A549 (cell line): ENCODE measurements around the gene HMGN1. TPM values are rescaled to one million over a fixed set of nuclear protein-coding genes. Genes with fewer than 3 reads are reported as not detected.

Experiments
- ATAC-seq, 2 experiments: fragments of 200-7000 bp in 1 of 2; fragments of >200 bp in 1 of 2; cut with Nextera tagmentation in 1 of 2; cut with Tn5 transposase in 1 of 2; 3 replicates each; pipeline versions ENCODE4 v1.8.0 to v1.9.1; 2018 to 2020; ENCODE audit warnings: mild to moderate bottlenecking in 1 of 2, moderate library complexity in 1 of 2
- CTCF ChIA-PET: fragments of 300-600 bp; sonication (Branson Sonifier 250); formaldehyde crosslinking; extraction: SDS; loops from one replicate; lab custom pipeline; 2021; ENCODE audit warnings: antibody characterized with exemption, inconsistent platforms; lab: Yijun Ruan, JAX
- POLR2A ChIA-PET: fragments of 350-600 bp; formaldehyde crosslinking; extraction: SDS; loops from one replicate; lab custom pipeline; 2021; ENCODE audit warnings: antibody characterized with exemption, inconsistent platforms; lab: Yijun Ruan, JAX
- DNase-seq, 2 experiments: peaks; one replicate each; pipeline versions ENCODE4 v3.0.0 to v3.0.0-alpha.2; 2011 to 2016; ENCODE audit warnings: low read depth in 1 of 2, low spot score in 1 of 2
- FAIRE-seq: peaks from 2 replicates; lab custom pipeline; 2011; peaks lifted over from hg19 to GRCh38; lab: Jason Lieb, UNC
- H3K27ac ChIP-seq, 2 experiments: fragments of >200 bp; sonication (Bioruptor Twin); formaldehyde crosslinking; 3 replicates each; pipeline ENCODE4 v1.5.1; 2016 to 2017
- H3K4me1 ChIP-seq: fragments of >200 bp; sonication (Bioruptor Twin); formaldehyde crosslinking; 3 replicates; pipeline ENCODE4 v1.6.1; 2016
- H3K4me2 ChIP-seq: fragments of >200 bp; sonication (Bioruptor Twin); formaldehyde crosslinking; 3 replicates; pipeline ENCODE4 v1.6.1; 2016
- H3K4me3 ChIP-seq: fragments of >200 bp; sonication (Bioruptor Twin); formaldehyde crosslinking; 3 replicates; pipeline ENCODE4 v1.5.1; 2016
- H3K9me3 ChIP-seq: fragments of >200 bp; sonication (Bioruptor Twin); formaldehyde crosslinking; 3 replicates; pipeline ENCODE4 v1.6.1; 2016
- BHLHE40 ChIP-seq: IDR thresholded peaks from 2 replicates; pipeline ENCODE4 v1.6.1; 2012; ENCODE audit warnings: low read depth, low read length, inconsistent platforms
- CBX2 ChIP-seq: fragments of 200-600 bp; sonication (generic); IDR thresholded peaks from 2 replicates; pipeline ENCODE4 v1.6.1; 2016; ENCODE audit warnings: low read depth, mild to moderate bottlenecking, borderline replicate concordance
- CBX8 ChIP-seq: fragments of 200-600 bp; sonication (generic); IDR thresholded peaks from 2 replicates; pipeline ENCODE4 v1.6.1; 2016
- CEBPB ChIP-seq, 2 experiments: fragments of >200 bp in 1 of 2; sonication (Bioruptor Twin) in 1 of 2; formaldehyde crosslinking in 1 of 2; IDR thresholded peaks; 2 replicates each; pipeline ENCODE4 v1.6.1; 2012 to 2016
- CHD4 ChIP-seq: fragments of 200-600 bp; sonication (generic); IDR thresholded peaks from 2 replicates; pipeline ENCODE4 v1.6.1; 2016; ENCODE audit warnings: antibody characterized with exemption, mild to moderate bottlenecking, borderline replicate concordance
- EHF ChIP-seq: fragments of 250-450 bp; sonication (Bioruptor Pico); IDR thresholded peaks from 2 replicates; pipeline ENCODE4 v1.5.0; 2020; ENCODE audit warnings: mild to moderate bottlenecking
- FOSB ChIP-seq: fragments of 250-450 bp; sonication (Bioruptor Pico); IDR thresholded peaks from 2 replicates; pipeline ENCODE4 v1.5.0; 2020; ENCODE audit warnings: mild to moderate bottlenecking, moderate library complexity
- GATA3 ChIP-seq: IDR thresholded peaks from 2 replicates; pipeline ENCODE4 v1.6.1; 2012; ENCODE audit warnings: borderline replicate concordance
- HDAC2 ChIP-seq: fragments of 200-600 bp; sonication (generic); IDR thresholded peaks from 2 replicates; pipeline ENCODE4 v1.6.1; 2016
- HEYL ChIP-seq: fragments of 250-450 bp; sonication (Bioruptor Pico); IDR thresholded peaks from 2 replicates; pipeline ENCODE4 v1.8.0; 2021; ENCODE audit warnings: mild to moderate bottlenecking, moderate library complexity
- HOXB13 ChIP-seq: fragments of 250-450 bp; sonication (Bioruptor Pico); IDR thresholded peaks from 2 replicates; pipeline ENCODE4 v1.5.0; 2020; ENCODE audit warnings: low read depth, mild to moderate bottlenecking, moderate library complexity
- JUN ChIP-seq, 2 experiments: fragments of >200 bp; sonication (Bioruptor Twin); formaldehyde crosslinking; IDR thresholded peaks; 2 replicates in 1 of 2; 3 replicates in 1 of 2; pipeline ENCODE4 v1.6.1; 2016 to 2017
- KDM1A ChIP-seq: fragments of 200-600 bp; sonication (generic); IDR thresholded peaks from 2 replicates; pipeline ENCODE4 v1.6.1; 2016; ENCODE audit warnings: low read depth, mild to moderate bottlenecking
- MAZ ChIP-seq: fragments of 150-350 bp; IDR thresholded peaks from 2 replicates; pipeline ENCODE4 v1.6.1; 2014; ENCODE audit warnings: antibody characterized with exemption, low read depth, low read length, borderline replicate concordance
- NPAS2 ChIP-seq: fragments of 250-450 bp; sonication (Bioruptor Pico); IDR thresholded peaks from 2 replicates; pipeline ENCODE4 v1.8.0; 2022; ENCODE audit warnings: mild to moderate bottlenecking, moderate library complexity, borderline replicate concordance
- PHF8 ChIP-seq: fragments of 200-600 bp; sonication (generic); IDR thresholded peaks from 2 replicates; pipeline ENCODE4 v1.6.1; 2016; ENCODE audit warnings: low read depth, mild to moderate bottlenecking, antibody characterized with exemption, moderate library complexity, borderline replicate concordance
- POLR2A ChIP-seq: IDR thresholded peaks from 2 replicates; pipeline ENCODE4 v1.6.1; 2012; ENCODE audit warnings: mild to moderate bottlenecking, low read length
- RARB ChIP-seq: fragments of 250-450 bp; sonication (Bioruptor Pico); IDR thresholded peaks from 2 replicates; pipeline ENCODE4 v1.8.0; 2021; ENCODE audit warnings: mild to moderate bottlenecking, moderate library complexity
- RNF2 ChIP-seq: fragments of 200-600 bp; sonication (generic); IDR thresholded peaks from 2 replicates; pipeline ENCODE4 v1.6.1; 2016; ENCODE audit warnings: low read depth, mild to moderate bottlenecking, antibody characterized with exemption, moderate library complexity, borderline replicate concordance
- SMC3 ChIP-seq: fragments of >200 bp; sonication (Bioruptor Twin); formaldehyde crosslinking; IDR thresholded peaks from 3 replicates; pipeline ENCODE4 v1.6.1; 2018; ENCODE audit warnings: inconsistent platforms
- TFCP2L1 ChIP-seq: fragments of 250-450 bp; sonication (Bioruptor Pico); IDR thresholded peaks from 2 replicates; pipeline ENCODE4 v1.5.0; 2021; ENCODE audit warnings: mild to moderate bottlenecking
- ZC3H11A ChIP-seq: fragments of 450-650 bp; IDR thresholded peaks from 2 replicates; pipeline ENCODE4 v1.6.1; 2014; ENCODE audit warnings: antibody characterized with exemption, mild to moderate bottlenecking
- ZFP36 ChIP-seq: fragments of 450-650 bp; IDR thresholded peaks from 2 replicates; pipeline ENCODE4 v1.6.1; 2014; ENCODE audit warnings: borderline replicate concordance; ENCODE audit not compliant: partially characterized antibody
- ZSCAN20 ChIP-seq: fragments of 250-450 bp; sonication (Bioruptor Pico); IDR thresholded peaks from 2 replicates; pipeline ENCODE4 v1.8.0; 2022; ENCODE audit warnings: mild to moderate bottlenecking, moderate library complexity
- WGBS: methylation state at CpG from one replicate; pipeline ENCODE4 v1.1.6; 2017; ENCODE audit errors: missing lambda C conversion rate; 5-methylcytosine and 5-hydroxymethylcytosine counted together
- polyA plus RNA-seq, 4 experiments: library from polyadenylated mRNA; depleted of rRNA in 3 of 4; stranded (reverse); fragments of >200 nt; fragmentation: RNase III in 1 of 4; extraction: RNeasy Plus Mini Kit Qiagen cat#74134 plus additional on column Dnase treatment in 1 of 4; gene quantifications; 2 replicates in 3 of 4; 3 replicates in 1 of 4; pipeline ENCODE4 v1.2.3, GENCODE V29; 2011 to 2017
- TF ChIP-seq, protein P1 (sequence below): fragments of >200 bp; sonication (Bioruptor Twin); formaldehyde crosslinking; IDR thresholded peaks from 3 replicates; pipeline ENCODE4 v1.6.1; 2016
- TF ChIP-seq, protein P2 (sequence below): fragments of 150-350 bp; IDR thresholded peaks from 2 replicates; pipeline ENCODE4 v1.6.1; 2014; ENCODE audit warnings: low read depth, mild to moderate bottlenecking, low read length
- TF ChIP-seq, protein P3 (sequence below): IDR thresholded peaks from 2 replicates; pipeline ENCODE4 v1.6.1; 2012; ENCODE audit warnings: low read depth, borderline replicate concordance
- TF ChIP-seq, protein P4 (sequence below): fragments of 250-450 bp; sonication (Bioruptor Pico); IDR thresholded peaks from 2 replicates; pipeline ENCODE4 v1.5.0; 2021; ENCODE audit warnings: mild to moderate bottlenecking, moderate library complexity, borderline replicate concordance
- TF ChIP-seq, protein P5 (sequence below): IDR thresholded peaks from 2 replicates; pipeline ENCODE4 v1.6.1; 2012

Gene HMGN1
- polyA plus RNA-seq, 2 of the 4 experiments (the other 2 are of a cell fraction) = 222 to 269 TPM

DNA sequence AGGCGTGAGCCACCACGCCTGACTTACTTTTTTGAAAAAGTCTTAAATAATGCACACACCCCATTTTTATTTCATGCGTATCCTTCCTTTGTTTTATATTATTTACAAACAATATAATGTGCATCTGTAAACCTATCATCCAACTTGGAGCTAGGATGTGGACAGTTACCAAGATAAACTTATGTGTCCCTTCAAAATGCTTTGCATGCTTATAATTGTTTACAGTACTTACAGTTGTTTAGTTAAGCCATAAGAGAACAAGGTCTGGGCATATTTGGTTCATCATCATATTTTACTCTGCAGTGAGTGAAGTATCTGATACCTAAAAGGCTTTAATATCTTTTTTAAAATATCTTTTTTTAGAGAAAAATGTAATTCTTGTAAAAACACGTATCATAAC lies 16.1 kb upstream of the HMGN1 start:
- POLR2A ChIA-PET = no interaction called here
- Histone ChIP-seq H3K27ac (no peak overlapping the region), H3K4me1 (no peaks in the 10 kb centered on the region), H3K9me3 (no peaks in the 10 kb centered on the region), H3K4me2 (no peak overlapping the region), H3K4me3 (no peak overlapping the region)
- ATAC-seq (no peak), DNase-seq (no peak), FAIRE-seq (no peak)
- TF ChIP-seq JUN (IDR thresholded peaks at IDR 0.05) (no peak), POLR2A (no peak), SMC3 (no peak), EHF (CRISPR knock-in tag) (no peak), HEYL (CRISPR knock-in tag) (no peak), CHD4 (no peak), BHLHE40 (no peak), KDM1A (no peak), HOXB13 (no peak), HDAC2 (no peak), ZFP36 (no peak), CBX8 (no peak), FOSB (CRISPR knock-in tag) (no peak), RNF2 (no peak), MAZ (no peak)
- 77% methylated on average over 4 of the region's 4 CpGs for WGBS
- CTCF ChIA-PET = interaction anchor here (1.0 kb wide), 1 partner anchor 21 kb away, joined by 6 read pairs; no protein-coding TSS in a partner anchor

DNA sequence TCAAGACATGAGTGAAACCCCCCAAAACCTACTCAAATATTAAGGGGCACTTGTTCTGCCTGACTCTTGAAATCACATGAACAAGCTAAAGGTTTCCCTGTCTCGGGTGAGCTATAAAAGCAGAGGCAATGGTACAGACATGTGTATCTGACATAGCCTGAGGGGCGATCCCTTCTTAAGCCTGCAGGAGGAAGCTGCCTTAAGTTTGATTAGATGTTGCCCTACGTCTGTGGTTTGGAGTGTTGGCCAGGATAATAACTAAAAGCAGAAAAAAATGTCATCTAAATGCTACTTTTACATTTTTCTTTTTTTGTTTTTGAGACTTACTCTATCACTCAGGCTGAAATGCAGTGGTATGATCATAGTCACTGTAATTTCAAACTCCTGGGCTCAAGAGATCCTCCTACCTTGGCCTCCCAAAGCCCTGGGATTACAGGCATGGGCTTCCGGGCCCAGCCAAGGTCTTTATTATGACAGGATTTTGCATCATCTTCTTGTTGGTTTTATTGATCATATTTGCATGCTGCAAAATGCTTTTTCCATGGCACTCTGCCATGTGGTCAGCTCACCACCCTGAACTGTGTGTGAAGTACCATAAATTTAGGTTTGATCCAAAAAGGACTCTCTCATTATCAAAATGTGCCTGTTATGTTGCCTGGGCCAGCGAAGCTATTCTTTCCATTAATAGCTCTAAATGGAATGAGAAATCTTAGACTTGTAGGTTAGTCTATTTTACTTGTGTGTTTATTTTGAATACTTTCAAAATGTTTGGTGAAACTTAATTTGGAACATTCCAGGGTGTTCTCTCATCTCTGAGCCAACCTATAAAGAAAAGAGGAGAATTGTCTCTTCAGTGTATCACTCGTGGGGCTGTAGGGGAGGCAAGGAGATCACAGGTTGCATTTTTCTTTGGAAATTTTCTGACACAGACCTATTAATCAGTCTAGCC lies 15.0 kb upstream of the HMGN1 start:
- POLR2A ChIA-PET = no interaction called here
- FAIRE-seq = no peak
- no peak overlapping the region for H3K4me3 ChIP-seq
- TF ChIP-seq CBX2 (no peak), KDM1A (no peak), PHF8 (no peak), HEYL (CRISPR knock-in tag) (no peak), GATA3 (no peak), ZC3H11A (no peak), TFCP2L1 (CRISPR knock-in tag) (no peak), CEBPB (IDR thresholded peaks at IDR 0.05) (no peak), CHD4 (no peak), NPAS2 (CRISPR knock-in tag) (no peak), MAZ (no peak), RARB (CRISPR knock-in tag) (no peak), HOXB13 (no peak), ZSCAN20 (CRISPR knock-in tag) (no peak)
- TF ChIP-seq, protein P1, sequence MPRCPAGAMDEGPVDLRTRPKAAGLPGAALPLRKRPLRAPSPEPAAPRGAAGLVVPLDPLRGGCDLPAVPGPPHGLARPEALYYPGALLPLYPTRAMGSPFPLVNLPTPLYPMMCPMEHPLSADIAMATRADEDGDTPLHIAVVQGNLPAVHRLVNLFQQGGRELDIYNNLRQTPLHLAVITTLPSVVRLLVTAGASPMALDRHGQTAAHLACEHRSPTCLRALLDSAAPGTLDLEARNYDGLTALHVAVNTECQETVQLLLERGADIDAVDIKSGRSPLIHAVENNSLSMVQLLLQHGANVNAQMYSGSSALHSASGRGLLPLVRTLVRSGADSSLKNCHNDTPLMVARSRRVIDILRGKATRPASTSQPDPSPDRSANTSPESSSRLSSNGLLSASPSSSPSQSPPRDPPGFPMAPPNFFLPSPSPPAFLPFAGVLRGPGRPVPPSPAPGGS = no peak
- TF ChIP-seq, protein P2, sequence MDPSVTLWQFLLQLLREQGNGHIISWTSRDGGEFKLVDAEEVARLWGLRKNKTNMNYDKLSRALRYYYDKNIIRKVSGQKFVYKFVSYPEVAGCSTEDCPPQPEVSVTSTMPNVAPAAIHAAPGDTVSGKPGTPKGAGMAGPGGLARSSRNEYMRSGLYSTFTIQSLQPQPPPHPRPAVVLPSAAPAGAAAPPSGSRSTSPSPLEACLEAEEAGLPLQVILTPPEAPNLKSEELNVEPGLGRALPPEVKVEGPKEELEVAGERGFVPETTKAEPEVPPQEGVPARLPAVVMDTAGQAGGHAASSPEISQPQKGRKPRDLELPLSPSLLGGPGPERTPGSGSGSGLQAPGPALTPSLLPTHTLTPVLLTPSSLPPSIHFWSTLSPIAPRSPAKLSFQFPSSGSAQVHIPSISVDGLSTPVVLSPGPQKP = no peak
- TF ChIP-seq, protein P3, sequence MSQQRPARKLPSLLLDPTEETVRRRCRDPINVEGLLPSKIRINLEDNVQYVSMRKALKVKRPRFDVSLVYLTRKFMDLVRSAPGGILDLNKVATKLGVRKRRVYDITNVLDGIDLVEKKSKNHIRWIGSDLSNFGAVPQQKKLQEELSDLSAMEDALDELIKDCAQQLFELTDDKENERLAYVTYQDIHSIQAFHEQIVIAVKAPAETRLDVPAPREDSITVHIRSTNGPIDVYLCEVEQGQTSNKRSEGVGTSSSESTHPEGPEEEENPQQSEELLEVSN = no peak
- TF ChIP-seq, protein P4, sequence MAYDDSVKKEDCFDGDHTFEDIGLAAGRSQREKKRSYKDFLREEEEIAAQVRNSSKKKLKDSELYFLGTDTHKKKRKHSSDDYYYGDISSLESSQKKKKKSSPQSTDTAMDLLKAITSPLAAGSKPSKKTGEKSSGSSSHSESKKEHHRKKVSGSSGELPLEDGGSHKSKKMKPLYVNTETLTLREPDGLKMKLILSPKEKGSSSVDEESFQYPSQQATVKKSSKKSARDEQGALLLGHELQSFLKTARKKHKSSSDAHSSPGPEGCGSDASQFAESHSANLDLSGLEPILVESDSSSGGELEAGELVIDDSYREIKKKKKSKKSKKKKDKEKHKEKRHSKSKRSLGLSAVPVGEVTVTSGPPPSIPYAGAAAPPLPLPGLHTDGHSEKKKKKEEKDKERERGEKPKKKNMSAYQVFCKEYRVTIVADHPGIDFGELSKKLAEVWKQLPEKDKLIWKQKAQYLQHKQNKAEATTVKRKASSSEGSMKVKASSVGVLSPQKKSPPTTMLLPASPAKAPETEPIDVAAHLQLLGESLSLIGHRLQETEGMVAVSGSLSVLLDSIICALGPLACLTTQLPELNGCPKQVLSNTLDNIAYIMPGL = no peak
- TF ChIP-seq, protein P5, sequence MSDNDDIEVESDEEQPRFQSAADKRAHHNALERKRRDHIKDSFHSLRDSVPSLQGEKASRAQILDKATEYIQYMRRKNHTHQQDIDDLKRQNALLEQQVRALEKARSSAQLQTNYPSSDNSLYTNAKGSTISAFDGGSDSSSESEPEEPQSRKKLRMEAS = no peak
- TF ChIP-seq, all 56 proteins: peak for 0
- Histone ChIP-seq H3K9me3 (no peaks in the 10 kb centered on the region), H3K4me2 (no peak overlapping the region), H3K4me1 (no peaks in the 10 kb centered on the region), H3K27ac (no peak overlapping the region)
- DNase-seq (no peak), ATAC-seq (no peak)
- WGBS = 75% methylated on average over 6 of the region's 6 CpGs
- CTCF ChIA-PET = interaction anchor here (1.1 kb wide), 1 partner anchor 9 kb away, joined by 3 read pairs; no protein-coding TSS in a partner anchor
